HG03045 (cell line): ENCODE results near the gene VWA1.
"Not testable (repeated sequence)": the region's sequence is repeated elsewhere in the genome, so short reads cannot be mapped to it uniquely, and the experiment has no call there.

Source experiments
- ATAC-seq: cut with Tn5 transposase; IDR thresholded peaks from one replicate; pipeline ENCODE4 v1.9.1; 2021; ENCODE audit warnings: mild to moderate bottlenecking, moderate library complexity; ENCODE audit not compliant: unreplicated experiment

VWA1 gene

GRCh38 chr1:1422465-1423244, 12.8 kb upstream of the VWA1 start:
- no peak for ATAC-seq

GRCh38 chr1:1423245-1423597, 12.3 kb upstream of the VWA1 start:
- ATAC-seq: no peak

- ATAC-seq: no peak
Observed at GRCh38 chr1:1424707-1425106, 10.8 kb upstream of the VWA1 start.

GRCh38 chr1:1425426-1425752, 10.1 kb upstream of the VWA1 start:
- no peak for ATAC-seq

- ATAC-seq: no peak
Observed at GRCh38 chr1:1425753-1426495, 9.6 kb upstream of the VWA1 start.

- no peak for ATAC-seq
Observed at GRCh38 chr1:1426496-1427105, 8.9 kb upstream of the VWA1 start.

- no peak for ATAC-seq
Observed at GRCh38 chr1:1427106-1427819, 8.2 kb upstream of the VWA1 start.

- no peak for ATAC-seq
Observed at GRCh38 chr1:1427820-1428148, 7.7 kb upstream of the VWA1 start.

GRCh38 chr1:1428174-1428573, 7.3 kb upstream of the VWA1 start:
- ATAC-seq: no peak

GRCh38 chr1:1428967-1429366, 6.5 kb upstream of the VWA1 start:
- not testable (repeated sequence) for ATAC-seq

GRCh38 chr1:1429671-1430073, 5.8 kb upstream of the VWA1 start:
- ATAC-seq: no peak

- no peak for ATAC-seq
Observed at GRCh38 chr1:1430114-1430982, 5.1 kb upstream of the VWA1 start.

GRCh38 chr1:1430992-1431844, 4.3 kb upstream of the VWA1 start:
- ATAC-seq: no peak

- no peak for ATAC-seq
Observed at GRCh38 chr1:1431845-1432273, 3.6 kb upstream of the VWA1 start.

- ATAC-seq: no peak
Observed at GRCh38 chr1:1432274-1432950, 3.1 kb upstream of the VWA1 start.

GRCh38 chr1:1432951-1433803, 2.3 kb upstream of the VWA1 start:
- ATAC-seq: no peak

GRCh38 chr1:1433804-1434130, 1.7 kb upstream of the VWA1 start:
- ATAC-seq: no peak

- no peak for ATAC-seq
Observed at GRCh38 chr1:1434131-1434823, 1.2 kb upstream of the VWA1 start.
